Heart left ventricle (tissue), 16 donors: ENCODE measurements around the gene SH3PXD2A. TPM values are rescaled to one million over a fixed set of nuclear protein-coding genes. Genes with fewer than 3 reads are reported as not detected.

Experiments used
- ATAC-seq, 4 donors: fragments of 200-7000 bp; cut with Tn5 transposase; one replicate each; pipeline ENCODE4 v1.9.1; 2020 to 2022; ENCODE audit warnings: moderate library complexity in 4 of 4, mild to moderate bottlenecking in 3 of 4, moderate number of reproducible peaks in 1 of 4
- DNase-seq, 5 donors: peaks; one replicate each; pipeline ENCODE4 v3.0.0-alpha.2; 2020
- H3K27ac ChIP-seq, 12 donors: fragments of 200-600 bp; sonication (generic) in 4 of 12; one replicate each; pipeline versions ENCODE4 v1.5.0 to v1.8.0; 2016 to 2022; ENCODE audit warnings: mild to moderate bottlenecking in 2 of 12
- H3K27me3 ChIP-seq, 9 donors: fragments of 200-600 bp; sonication (generic) in 2 of 9; one replicate each; pipeline versions ENCODE4 v1.5.1 to v1.8.0; 2016 to 2022; ENCODE audit warnings: mild to moderate bottlenecking in 3 of 9
- H3K36me3 ChIP-seq, 9 donors: fragments of 200-600 bp; sonication (generic) in 2 of 9; one replicate each; pipeline versions ENCODE4 v1.5.0 to v1.8.0; 2018 to 2022; ENCODE audit warnings: mild to moderate bottlenecking in 2 of 9
- H3K4me1 ChIP-seq, 12 donors: fragments of 200-600 bp; sonication (generic) in 4 of 12; one replicate each; pipeline versions ENCODE4 v1.5.0 to v1.8.0; 2016 to 2022; ENCODE audit warnings: mild to moderate bottlenecking in 3 of 12
- H3K4me3 ChIP-seq, 12 donors: fragments of 200-600 bp; sonication (generic) in 4 of 12; one replicate each; pipeline versions ENCODE4 v1.5.0 to v1.8.0; 2017 to 2022; ENCODE audit warnings: mild to moderate bottlenecking in 9 of 12, moderate library complexity in 4 of 12
- H3K9me3 ChIP-seq, 12 donors: fragments of 200-600 bp; sonication (generic) in 4 of 12; one replicate each; pipeline versions ENCODE4 v1.5.0 to v1.8.0; 2016 to 2022; ENCODE audit warnings: mild to moderate bottlenecking in 1 of 12
- POLR2A ChIP-seq, 2 donors: fragments of 450-650 bp; IDR thresholded peaks; one replicate each; pipeline ENCODE4 v1.6.1; 2017; ENCODE audit warnings: antibody characterized with exemption in 2 of 2, mild to moderate bottlenecking in 2 of 2, moderate library complexity in 2 of 2
- WGBS, 4 donors: extraction: QIAGEN DNeasy Blood & Tissue Kit in 2 of 4; methylation state at CpG; one replicate each; pipeline versions ENCODE4 v1.1.5 to v1.1.7; 2013 to 2018; 5-methylcytosine and 5-hydroxymethylcytosine counted together
- intact Hi-C, 10 donors: fragments of 100-400 bp; cut with DNase I; formaldehyde crosslinking; loops; one replicate each; pipeline versions ENCODE4 v1.11.1 to v1.14.2; 2022
- polyA plus RNA-seq, 2 donors: library from polyadenylated mRNA; stranded (reverse); fragments of 200-250 nt; gene quantifications; one replicate each; pipeline ENCODE4 v1.2.3, GENCODE V29; 2013
- total RNA-seq, 9 donors: library from RNA; depleted of rRNA in 2 of 9; stranded (reverse); fragments of >200 nt in 2 of 9; fragmentation: NEBNext Ultra II Directional in 3 of 9; extraction: Animal tissue kit (Norgen Biotek cat#: 25700) in 3 of 9; gene quantifications; one replicate each; pipeline versions ENCODE4 v1.1.0 to v1.2.4, GENCODE V29; 2016 to 2023
- TF ChIP-seq, protein P1 (sequence below), 12 donors: fragments of 200-600 bp; sonication (generic) in 4 of 12; IDR thresholded peaks; one replicate each; pipeline versions ENCODE4 v1.5.0 to v1.8.0; 2018 to 2022; ENCODE audit warnings: antibody characterized with exemption in 12 of 12, mild to moderate bottlenecking in 5 of 12
- donor health status: ischemic (EF 13 %, LVEDD 7.1; RV severe dilation, severe dysfunction).
- donor health status: healthy with polysubstance abuse.
- donor health status: DM: no; HTN: yes; CAD: no.
- donor health status: DM: no; HTN: no; CAD: no.
- donor health status: ischemic (EF 25% LVEDD 6.9; RV normal size, moderate dysfunction).
- donor health status: ischemic (EF 25% LVEDD 5.7; RV mildly dilated, moderate dysfunction).
- donor health status: healthy.
- donor health status: DM: yes; HTN: yes; CAD: no.
- donor health status: ischemic (EF 35%, LVEDD 5.7; RV mildly dilated, moderate dysfunction).
- donor health status: nonischemic (EF 11% LVEDD 7.7; RV severe dilation, severe dysfunction).
- donor health status: DM: yes; HTN: yes; CAD: no.
- donor health status: PGD.
- donor health status: ischemic (EF 29% LVEDD 5.4; RV normal size, mild dysfunction).
- donor health status: nonischemic (EF 23%, LVEDD 6.1; RV moderate dilation, normal function).

Gene SH3PXD2A
- total and polyA plus RNA-seq, 11 donors: 11.8 to 43.4 (median 31.1) TPM

DNA sequence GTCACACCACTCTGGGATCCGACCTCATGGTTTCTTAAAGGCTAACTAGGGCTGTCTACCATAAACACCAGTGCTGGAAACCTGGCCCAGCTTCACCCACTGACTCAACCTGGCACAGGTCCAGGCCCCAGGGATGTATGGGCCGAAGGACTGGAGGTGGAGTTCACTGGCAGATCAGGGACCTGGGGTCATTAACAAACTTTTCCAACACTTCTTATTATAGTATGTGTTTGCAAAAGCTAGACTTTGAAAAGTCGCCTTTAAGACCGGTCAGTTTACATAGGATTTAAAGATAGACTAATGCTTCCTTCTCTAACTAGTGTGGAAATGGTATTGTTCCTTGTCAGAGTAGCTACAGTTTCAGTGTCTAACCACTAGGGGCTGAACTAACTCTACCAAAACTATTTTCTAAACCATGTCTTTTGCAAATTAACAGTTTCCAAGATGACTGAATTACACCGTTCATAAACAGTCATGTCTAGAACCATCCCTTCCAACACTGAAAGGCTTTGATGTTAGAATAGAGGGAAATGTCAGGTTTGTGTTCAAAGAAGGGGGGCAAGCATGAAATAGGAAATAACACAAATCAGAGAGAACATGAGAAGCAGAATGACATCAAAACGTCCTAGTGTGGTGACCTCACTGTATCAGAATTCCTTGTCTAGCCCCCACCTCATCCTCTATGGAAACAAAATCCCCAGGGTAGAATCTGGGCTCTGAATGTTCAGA is 32.9 kb upstream of the SH3PXD2A start:
- Histone ChIP-seq H3K9me3 (no peaks in the 10 kb centered on the region), H3K27me3 (no peaks in the 10 kb centered on the region), H3K4me1 (peaks cover 0 to 42% (median 26%) of the 10 kb centered on the region in 12 donors), H3K4me3 (no peak overlapping the region), H3K36me3 (peaks cover 0 to 58% (median 47%) of the 10 kb centered on the region in 9 donors), H3K27ac (peak overlapping the region in 9 of 12 donors; percentile 17 to 65 (median 54))
- intact Hi-C loops: loop anchor here (2.0 to 10.0 kb wide), 8 partner anchors 79 to 324 kb away; partner anchors contain the start of genes SFR1 (in 5 of the 10) and SLK (in 2 of the 10)
- DNase-seq (peak; percentile 62 to 87 (median 71)), ATAC-seq (peak; percentile 55 to 78 (median 68))
- TF ChIP-seq, protein P1, sequence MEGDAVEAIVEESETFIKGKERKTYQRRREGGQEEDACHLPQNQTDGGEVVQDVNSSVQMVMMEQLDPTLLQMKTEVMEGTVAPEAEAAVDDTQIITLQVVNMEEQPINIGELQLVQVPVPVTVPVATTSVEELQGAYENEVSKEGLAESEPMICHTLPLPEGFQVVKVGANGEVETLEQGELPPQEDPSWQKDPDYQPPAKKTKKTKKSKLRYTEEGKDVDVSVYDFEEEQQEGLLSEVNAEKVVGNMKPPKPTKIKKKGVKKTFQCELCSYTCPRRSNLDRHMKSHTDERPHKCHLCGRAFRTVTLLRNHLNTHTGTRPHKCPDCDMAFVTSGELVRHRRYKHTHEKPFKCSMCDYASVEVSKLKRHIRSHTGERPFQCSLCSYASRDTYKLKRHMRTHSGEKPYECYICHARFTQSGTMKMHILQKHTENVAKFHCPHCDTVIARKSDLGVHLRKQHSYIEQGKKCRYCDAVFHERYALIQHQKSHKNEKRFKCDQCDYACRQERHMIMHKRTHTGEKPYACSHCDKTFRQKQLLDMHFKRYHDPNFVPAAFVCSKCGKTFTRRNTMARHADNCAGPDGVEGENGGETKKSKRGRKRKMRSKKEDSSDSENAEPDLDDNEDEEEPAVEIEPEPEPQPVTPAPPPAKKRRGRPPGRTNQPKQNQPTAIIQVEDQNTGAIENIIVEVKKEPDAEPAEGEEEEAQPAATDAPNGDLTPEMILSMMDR (IDR thresholded peaks at IDR 0.05): peak; percentile 69 to 92 (median 84)
- no peak for TF ChIP-seq POLR2A (IDR thresholded peaks at IDR 0.05)
- WGBS, 4 donors: 4 to 11% (median 7%) methylated on average over 6 of the region's 6 CpGs

DNA sequence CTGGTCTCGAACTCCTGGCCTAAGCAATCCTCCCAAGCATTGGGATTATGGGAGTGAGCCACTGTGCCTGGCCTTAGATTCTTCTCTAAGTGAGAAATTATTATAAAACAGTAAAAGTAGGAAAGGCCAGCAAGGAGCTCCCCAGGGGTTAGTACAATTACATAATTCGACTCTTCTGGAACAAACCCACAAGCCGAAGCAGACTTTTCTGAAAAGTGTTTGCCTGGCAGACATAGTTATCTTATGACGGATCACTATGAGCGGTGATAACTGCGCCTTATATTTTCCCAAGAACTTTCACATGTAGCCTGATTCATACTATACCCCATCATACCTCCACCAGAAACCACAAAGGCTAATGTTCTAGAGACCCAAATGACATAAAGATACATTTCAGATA is 30.2 kb upstream of the SH3PXD2A start:
- TF ChIP-seq, protein P1 (IDR thresholded peaks at IDR 0.05): no peak
- TF ChIP-seq POLR2A (IDR thresholded peaks at IDR 0.05): no peak
- DNase-seq (no peak), ATAC-seq (no peak)
- H3K9me3 ChIP-seq: no peaks in the 10 kb centered on the region
- peaks cover 0 to 47% (median 23%) of the 10 kb centered on the region in 12 donors for H3K4me1 ChIP-seq
- H3K27me3 ChIP-seq: no peaks in the 10 kb centered on the region
- H3K36me3 ChIP-seq: peaks cover 0 to 62% (median 52%) of the 10 kb centered on the region in 9 donors
- no peak overlapping the region for H3K4me3 ChIP-seq
- 71 to 84% (median 79%) methylated on average over 6 of the region's 6 CpGs for WGBS, 4 donors
- intact Hi-C loops: loop anchor here (1.0 to 10.0 kb wide), 8 partner anchors 82 to 327 kb away; partner anchors contain the start of genes SFR1 (in 5 of the 10) and SLK (in 1 of the 10)
- peak overlapping the region in 5 of 12 donors; percentile 2 to 71 (median 42) for H3K27ac ChIP-seq

DNA sequence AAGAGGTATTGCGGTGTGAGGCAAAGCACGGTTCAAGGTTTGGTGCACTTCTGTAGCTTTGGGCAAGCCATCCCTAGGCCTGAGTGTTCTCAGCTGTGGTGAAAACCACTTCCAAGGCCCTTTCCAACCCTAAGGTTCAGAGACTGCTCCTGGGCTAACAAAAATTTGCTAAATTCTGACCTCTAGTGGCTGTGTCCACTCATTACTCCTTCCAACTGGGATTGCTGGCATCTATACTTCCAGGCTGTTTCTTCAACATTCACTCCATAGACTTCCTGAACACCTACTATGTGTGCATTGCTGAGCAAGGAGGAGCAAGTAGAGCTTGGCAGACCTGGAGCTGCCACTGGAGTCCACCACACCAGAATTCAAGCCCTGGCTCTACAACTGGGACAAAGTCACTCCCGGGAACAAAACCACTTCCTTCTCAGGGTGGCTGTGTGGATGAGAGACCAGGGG is 29.3 kb upstream of the SH3PXD2A start:
- 64 to 71% (median 68%) methylated on average over 3 of the region's 3 CpGs for WGBS, 4 donors
- H3K4me1 ChIP-seq: peaks cover 0 to 42% (median 21%) of the 10 kb centered on the region in 12 donors
- peak in 1 of 5 donors; percentile 28 for DNase-seq
- peaks cover 0 to 69% (median 52%) of the 10 kb centered on the region in 9 donors for H3K36me3 ChIP-seq
- peak overlapping the region in 4 of 12 donors; percentile 9 to 50 (median 20) for H3K27ac ChIP-seq
- peak in 3 of 4 donors; percentile 33 to 48 (median 42) for ATAC-seq
- intact Hi-C loops: loop anchor here (1.0 to 10.0 kb wide), 9 partner anchors 83 to 328 kb away; partner anchors contain the start of genes SFR1 (in 5 of the 10) and SLK (in 1 of the 10)
- no peak overlapping the region for H3K4me3 ChIP-seq
- H3K9me3 ChIP-seq: no peaks in the 10 kb centered on the region
- no peak for TF ChIP-seq POLR2A (IDR thresholded peaks at IDR 0.05)
- TF ChIP-seq, protein P1 (IDR thresholded peaks at IDR 0.05): peak; percentile 59 to 84 (median 76)
- H3K27me3 ChIP-seq: no peaks in the 10 kb centered on the region
